Naive B cell (primary cell): Measurements from ENCODE around the gene IMMP2L. TPM values are rescaled to one million over a fixed set of nuclear protein-coding genes. Genes with fewer than 3 reads are reported as not detected.

ENCODE experiments used
- ATAC-seq, 2 donors: fragments of 150-1000 bp; cut with Tn5 transposase; 2 replicates each; pipeline ENCODE4 v1.10.0; 2021; ENCODE audit warnings: low read depth in 2 of 2, mild to moderate bottlenecking in 2 of 2, moderate library complexity in 2 of 2
- DNase-seq: peaks from one replicate; pipeline ENCODE4 v3.0.0; 2022
- H3K27ac Mint-ChIP-seq, 6 donors: one replicate each; pipeline ENCODE4 v1.8.0; 2020 to 2022; ENCODE audit warnings: mild to moderate bottlenecking in 6 of 6, mixed read lengths in 6 of 6, moderate library complexity in 5 of 6, inconsistent platforms in 2 of 6
- H3K27me3 Mint-ChIP-seq, 3 donors: one replicate each; pipeline ENCODE4 v1.8.0; 2021 to 2022; ENCODE audit warnings: mixed read lengths in 3 of 3, mild to moderate bottlenecking in 1 of 3
- H3K36me3 Mint-ChIP-seq, 2 donors: one replicate each; pipeline ENCODE4 v1.8.0; 2020 to 2022; ENCODE audit warnings: mixed read lengths in 2 of 2, inconsistent platforms in 1 of 2, mild to moderate bottlenecking in 1 of 2
- H3K4me1 Mint-ChIP-seq, 3 donors: one replicate each; pipeline ENCODE4 v1.8.0; 2020 to 2022; ENCODE audit warnings: mixed read lengths in 3 of 3, inconsistent platforms in 1 of 3, mild to moderate bottlenecking in 1 of 3, moderate library complexity in 1 of 3
- H3K4me3 Mint-ChIP-seq, 8 donors: one replicate each; pipeline ENCODE4 v1.8.0; 2020 to 2022; ENCODE audit warnings: mild to moderate bottlenecking in 8 of 8, mixed read lengths in 8 of 8, moderate library complexity in 8 of 8, inconsistent platforms in 2 of 8
- H3K9me3 Mint-ChIP-seq, 7 donors: one replicate each; pipeline ENCODE4 v1.8.0; 2020 to 2022; ENCODE audit warnings: mixed read lengths in 7 of 7, mild to moderate bottlenecking in 5 of 7, inconsistent platforms in 2 of 7, moderate library complexity in 1 of 7
- polyA plus RNA-seq, 6 donors: library from polyadenylated mRNA; unstranded; fragments of 300-500 nt; fragmentation: Illumina TruSeq; gene quantifications; one replicate each; pipeline ENCODE4 v1.2.3, GENCODE V29; 2021; ENCODE audit warnings: low read depth in 6 of 6

IMMP2L gene
- polyA plus RNA-seq, 6 donors from 2014 or later: 14.9 to 34.0 (median 25.9) TPM

DNA sequence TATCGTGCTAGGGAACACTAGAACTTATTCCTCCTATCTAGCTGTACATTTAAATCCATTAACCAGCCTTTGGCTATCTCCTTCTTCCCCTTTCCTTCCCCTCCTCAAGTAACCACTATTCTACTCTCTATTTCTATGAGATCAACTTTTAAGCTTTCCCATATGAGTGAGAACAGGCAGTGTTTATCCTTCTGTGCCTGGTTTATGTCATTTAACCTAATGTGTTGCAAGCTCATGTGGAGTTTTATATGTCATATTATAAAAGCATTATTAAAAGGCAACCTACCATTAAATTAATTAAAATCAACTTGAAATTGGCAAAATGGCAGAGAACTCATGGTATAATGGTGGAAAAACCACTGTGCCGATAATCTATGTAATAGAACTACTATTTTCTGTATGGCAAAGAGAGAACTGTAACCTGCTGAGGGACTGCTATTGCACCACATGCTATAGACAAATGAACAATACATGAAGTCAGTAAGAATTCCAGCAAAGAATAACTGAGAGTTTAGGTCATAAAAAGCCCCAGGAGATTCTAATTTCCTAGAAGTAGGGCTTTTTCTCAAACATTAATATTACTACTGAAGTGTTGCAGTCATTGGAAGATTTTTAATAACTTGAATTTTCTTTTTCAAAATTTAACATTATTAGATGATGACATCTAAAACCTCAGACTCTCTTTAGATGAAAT lies 389.6 kb downstream of the IMMP2L start:
- Mint-ChIP-seq H3K9me3 (no peaks in the 10 kb centered on the region), H3K27me3 (no peaks in the 10 kb centered on the region), H3K36me3 (peaks cover 0 to 5% of the 10 kb centered on the region in 2 donors), H3K27ac (no peak overlapping the region), H3K4me1 (no peaks in the 10 kb centered on the region), H3K4me3 (no peak overlapping the region)
- no peak for ATAC-seq
- DNase-seq: no peak

DNA sequence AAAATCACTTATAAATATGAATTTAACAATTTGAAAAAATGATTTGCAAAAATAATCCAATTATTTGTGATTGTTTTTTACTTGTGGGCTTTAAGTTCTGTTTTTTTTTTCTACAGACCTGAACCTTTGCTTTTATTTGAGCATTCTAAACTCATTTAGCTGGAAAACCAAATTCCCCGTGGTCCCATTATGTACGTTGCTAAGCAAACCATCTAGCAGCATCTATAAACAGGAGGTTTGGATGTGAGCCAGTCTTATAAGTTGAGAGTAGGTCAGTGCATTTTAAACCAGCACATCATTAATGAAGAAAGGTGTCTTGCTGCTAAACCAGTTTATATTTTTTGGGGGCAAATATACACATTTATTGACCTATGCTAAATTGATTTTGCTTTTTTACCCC lies 394.1 kb downstream of the IMMP2L start:
- no peak for DNase-seq
- Mint-ChIP-seq H3K9me3 (no peaks in the 10 kb centered on the region), H3K27ac (no peak overlapping the region), H3K4me3 (no peak overlapping the region), H3K36me3 (peaks cover 0 to 5% of the 10 kb centered on the region in 2 donors), H3K4me1 (peaks cover 0 to 1% (median 0%) of the 10 kb centered on the region in 3 donors), H3K27me3 (no peaks in the 10 kb centered on the region)
- no peak for ATAC-seq

DNA sequence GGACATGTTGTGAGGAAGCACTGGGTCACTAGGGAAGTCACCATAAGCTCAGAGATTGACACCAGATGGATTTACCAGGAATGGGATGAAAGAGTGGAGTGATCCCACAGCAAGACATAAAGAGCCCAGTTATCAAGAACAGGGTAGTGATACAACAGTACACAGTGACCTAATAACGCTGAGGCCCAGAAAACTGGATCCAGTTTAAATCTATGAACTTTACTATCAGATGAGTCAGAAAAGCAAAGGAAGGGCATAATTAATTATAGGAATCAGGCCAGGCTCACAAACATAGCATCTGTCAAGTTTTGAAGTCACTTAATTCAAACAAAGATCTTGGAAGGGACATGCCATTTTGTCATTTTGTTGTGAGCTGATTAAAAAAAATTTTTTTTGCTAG lies 397.9 kb downstream of the IMMP2L start:
- Mint-ChIP-seq H3K27me3 (no peaks in the 10 kb centered on the region), H3K27ac (peak overlapping the region in 1 of 6 donors; percentile 58), H3K4me1 (peaks cover 0 to 1% (median 0%) of the 10 kb centered on the region in 3 donors), H3K4me3 (no peak overlapping the region), H3K9me3 (no peaks in the 10 kb centered on the region), H3K36me3 (peaks cover 0 to 3% of the 10 kb centered on the region in 2 donors)
- ATAC-seq: no peak
- no peak for DNase-seq

DNA sequence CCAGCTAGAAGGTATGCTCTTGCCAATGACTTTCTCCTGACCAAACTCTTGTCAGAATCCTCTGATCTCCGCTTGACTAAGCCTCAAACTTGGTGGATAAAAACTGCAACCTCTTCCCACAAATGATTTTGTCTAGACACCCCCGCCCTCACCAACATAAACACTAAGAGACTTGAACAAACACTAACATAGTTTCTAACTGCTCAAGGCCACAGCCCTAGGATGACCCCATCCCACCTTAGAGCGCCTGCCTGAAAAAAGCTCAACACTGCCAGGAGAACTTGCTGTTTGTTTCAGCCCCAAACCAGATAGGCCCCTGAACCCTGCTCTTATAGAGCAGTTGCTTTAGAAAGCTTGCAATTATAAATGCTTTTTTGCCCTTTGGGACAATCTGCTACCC lies 399.6 kb downstream of the IMMP2L start:
- DNase-seq (no peak), ATAC-seq (no peak)
- Mint-ChIP-seq H3K27ac (peak overlapping the region in 1 of 6 donors; percentile 7), H3K36me3 (no peaks in the 10 kb centered on the region), H3K4me1 (peaks cover 0 to 1% (median 0%) of the 10 kb centered on the region in 3 donors), H3K4me3 (no peak overlapping the region), H3K9me3 (no peaks in the 10 kb centered on the region), H3K27me3 (no peaks in the 10 kb centered on the region)

DNA sequence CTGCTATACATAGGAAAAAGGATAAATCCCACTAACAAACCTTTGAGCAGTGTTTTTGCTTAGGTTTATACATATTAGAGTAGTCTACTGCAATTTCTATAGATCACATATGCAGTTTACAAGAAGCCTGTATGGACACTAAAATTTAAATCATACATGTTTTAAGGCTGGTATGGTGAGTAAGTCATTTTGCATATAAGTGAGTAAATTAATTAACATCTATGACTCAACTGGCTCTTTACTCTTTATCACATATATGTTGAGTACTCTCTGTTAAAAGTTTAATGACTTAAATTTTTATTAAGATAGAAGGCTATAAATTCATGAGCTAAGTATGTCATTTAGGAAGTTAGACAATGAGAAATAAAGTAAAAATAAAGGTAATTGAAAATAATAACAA lies 402.0 kb downstream of the IMMP2L start:
- Mint-ChIP-seq H3K36me3 (peaks cover 0 to 7% of the 10 kb centered on the region in 2 donors), H3K4me1 (peaks cover 0 to 1% (median 0%) of the 10 kb centered on the region in 3 donors), H3K9me3 (peaks cover 0 to 4% (median 3%) of the 10 kb centered on the region in 7 donors), H3K4me3 (no peak overlapping the region), H3K27ac (no peak overlapping the region), H3K27me3 (no peaks in the 10 kb centered on the region)
- DNase-seq (no peak), ATAC-seq (no peak)

DNA sequence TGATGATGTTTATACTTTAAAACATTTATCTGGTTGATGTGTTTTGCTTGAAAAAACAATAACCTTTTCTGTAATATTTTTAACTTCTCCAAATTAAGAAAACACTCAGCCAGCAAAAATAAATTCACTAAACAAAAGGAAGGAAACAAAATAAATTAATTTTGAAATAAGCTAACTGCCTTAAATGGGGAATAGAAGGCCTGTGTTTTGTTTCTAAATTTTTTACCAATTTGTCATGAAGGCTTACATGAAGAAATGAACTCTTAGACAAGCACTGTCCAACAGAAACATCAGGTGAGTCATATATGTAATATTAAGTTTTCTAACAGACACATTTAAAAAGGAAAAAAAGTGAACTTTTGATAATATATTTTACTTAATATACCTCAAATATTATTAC lies 402.9 kb downstream of the IMMP2L start:
- ATAC-seq (no peak), DNase-seq (no peak)
- Mint-ChIP-seq H3K4me1 (peaks cover 0 to 1% (median 0%) of the 10 kb centered on the region in 3 donors), H3K27me3 (no peaks in the 10 kb centered on the region), H3K9me3 (peaks cover 0 to 4% (median 3%) of the 10 kb centered on the region in 7 donors), H3K36me3 (peaks cover 0 to 7% of the 10 kb centered on the region in 2 donors), H3K4me3 (no peak overlapping the region), H3K27ac (no peak overlapping the region)

DNA sequence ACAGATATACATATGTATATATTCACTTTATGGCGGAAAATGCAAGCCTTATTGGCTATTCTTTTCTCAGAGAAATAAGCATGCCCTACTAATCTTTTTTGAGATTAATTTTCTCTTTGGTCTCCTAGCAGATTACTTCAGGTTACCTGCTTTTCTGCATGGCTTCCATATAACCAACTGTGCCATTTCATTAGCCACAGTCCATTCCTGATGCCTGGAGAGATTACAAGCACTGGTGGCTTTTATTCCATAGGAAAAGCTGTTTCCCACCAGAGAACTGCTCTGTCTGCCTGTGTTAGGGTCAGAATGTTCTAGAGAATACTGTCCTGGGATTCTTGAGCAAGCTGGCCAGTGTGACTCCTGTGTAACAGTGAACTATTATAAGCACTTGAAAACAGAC lies 411.6 kb downstream of the IMMP2L start:
- H3K4me3 Mint-ChIP-seq: no peak overlapping the region
- H3K9me3 Mint-ChIP-seq: peaks cover 0 to 2% (median 0%) of the 10 kb centered on the region in 7 donors
- H3K4me1 Mint-ChIP-seq: no peaks in the 10 kb centered on the region
- H3K27me3 Mint-ChIP-seq: no peaks in the 10 kb centered on the region
- ATAC-seq: no peak
- H3K27ac Mint-ChIP-seq: no peak overlapping the region
- no peak for DNase-seq
- H3K36me3 Mint-ChIP-seq: no peaks in the 10 kb centered on the region

DNA sequence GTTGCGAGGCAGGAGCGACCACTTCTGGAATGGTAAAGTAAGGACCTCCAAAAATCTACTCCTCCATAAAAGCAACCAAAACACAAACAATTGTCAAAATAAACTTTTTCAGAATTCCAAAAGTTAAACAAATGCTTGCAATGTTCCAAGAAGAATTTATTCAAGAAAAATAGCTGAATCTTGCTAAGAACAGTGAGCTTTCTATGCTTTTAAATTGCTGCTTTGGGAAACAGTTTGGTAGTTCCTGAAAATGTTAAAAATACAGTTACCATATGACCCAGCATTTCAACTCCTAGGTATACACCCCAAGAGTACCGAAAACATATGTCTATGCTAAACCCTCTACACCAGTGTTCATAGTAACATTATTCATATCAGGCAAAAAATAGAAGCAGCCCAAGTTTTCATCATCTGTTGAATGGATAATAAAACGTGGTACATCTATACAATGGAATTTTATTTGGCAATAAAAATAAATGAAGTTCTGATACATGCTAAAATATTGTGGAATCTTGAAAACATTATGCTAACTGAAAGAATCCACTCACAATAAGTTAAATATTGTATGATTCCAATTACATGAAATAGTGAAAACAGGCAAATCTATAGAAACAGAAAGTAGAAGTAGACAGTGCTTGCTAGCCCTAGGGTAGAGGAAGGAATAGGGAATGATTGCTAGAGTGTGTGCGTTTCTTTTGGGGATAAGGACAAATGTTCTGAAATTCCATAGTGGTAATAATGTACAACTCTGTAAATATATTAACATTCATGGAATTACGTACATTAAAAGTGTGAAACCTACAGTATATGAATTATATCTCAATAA lies 414.4 kb downstream of the IMMP2L start:
- H3K9me3 Mint-ChIP-seq: peaks cover 0 to 2% (median 0%) of the 10 kb centered on the region in 7 donors
- no peaks in the 10 kb centered on the region for H3K36me3 Mint-ChIP-seq
- DNase-seq (no peak), ATAC-seq (no peak)
- no peaks in the 10 kb centered on the region for H3K27me3 Mint-ChIP-seq
- no peak overlapping the region for H3K4me3 Mint-ChIP-seq
- H3K27ac Mint-ChIP-seq: peak overlapping the region in 1 of 6 donors; percentile 6
- no peaks in the 10 kb centered on the region for H3K4me1 Mint-ChIP-seq

DNA sequence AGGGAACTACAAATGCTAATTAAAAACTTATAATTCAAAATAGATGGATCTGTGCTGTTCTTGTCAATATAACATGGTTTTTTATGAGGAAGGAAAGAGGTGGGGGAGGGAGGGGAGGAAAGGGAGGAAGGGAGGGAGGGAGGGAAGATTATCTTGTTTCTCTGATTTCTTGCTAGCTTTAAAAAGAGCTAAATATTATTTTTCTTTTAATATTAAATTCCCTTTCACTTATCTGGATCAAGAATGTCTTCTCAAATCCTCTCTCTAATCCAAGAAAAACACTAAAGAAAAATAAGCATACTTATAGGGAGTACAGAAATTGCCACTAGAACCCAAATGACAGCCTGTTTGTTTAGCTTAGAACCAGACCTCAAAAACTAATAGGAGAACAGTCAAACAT lies 416.2 kb downstream of the IMMP2L start:
- Mint-ChIP-seq H3K9me3 (no peaks in the 10 kb centered on the region), H3K27ac (no peak overlapping the region), H3K36me3 (no peaks in the 10 kb centered on the region), H3K27me3 (no peaks in the 10 kb centered on the region), H3K4me3 (no peak overlapping the region), H3K4me1 (no peaks in the 10 kb centered on the region)
- DNase-seq (no peak), ATAC-seq (no peak)

DNA sequence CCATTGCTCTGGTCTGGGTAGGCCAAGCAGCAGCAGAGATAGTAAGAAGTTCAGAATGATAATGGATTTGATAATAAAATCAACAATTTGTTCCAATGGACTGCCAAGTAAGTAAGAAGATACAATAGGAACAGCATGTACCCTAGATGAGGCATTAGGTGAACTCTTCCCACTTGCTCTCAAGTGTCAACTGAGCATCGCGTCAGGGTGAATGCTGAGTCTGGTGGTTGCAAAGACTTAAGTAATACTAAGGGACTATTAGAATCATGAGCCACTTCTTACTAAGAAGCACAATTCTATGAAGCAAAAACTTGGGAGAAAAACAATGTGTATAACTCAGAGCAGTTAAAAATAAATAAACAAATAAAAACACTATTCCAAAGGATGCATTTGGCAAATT lies 416.8 kb downstream of the IMMP2L start:
- Mint-ChIP-seq H3K27ac (peak overlapping the region in 1 of 6 donors; percentile 1), H3K36me3 (no peaks in the 10 kb centered on the region), H3K4me3 (no peak overlapping the region), H3K9me3 (no peaks in the 10 kb centered on the region), H3K4me1 (no peaks in the 10 kb centered on the region), H3K27me3 (no peaks in the 10 kb centered on the region)
- DNase-seq (no peak), ATAC-seq (no peak)

DNA sequence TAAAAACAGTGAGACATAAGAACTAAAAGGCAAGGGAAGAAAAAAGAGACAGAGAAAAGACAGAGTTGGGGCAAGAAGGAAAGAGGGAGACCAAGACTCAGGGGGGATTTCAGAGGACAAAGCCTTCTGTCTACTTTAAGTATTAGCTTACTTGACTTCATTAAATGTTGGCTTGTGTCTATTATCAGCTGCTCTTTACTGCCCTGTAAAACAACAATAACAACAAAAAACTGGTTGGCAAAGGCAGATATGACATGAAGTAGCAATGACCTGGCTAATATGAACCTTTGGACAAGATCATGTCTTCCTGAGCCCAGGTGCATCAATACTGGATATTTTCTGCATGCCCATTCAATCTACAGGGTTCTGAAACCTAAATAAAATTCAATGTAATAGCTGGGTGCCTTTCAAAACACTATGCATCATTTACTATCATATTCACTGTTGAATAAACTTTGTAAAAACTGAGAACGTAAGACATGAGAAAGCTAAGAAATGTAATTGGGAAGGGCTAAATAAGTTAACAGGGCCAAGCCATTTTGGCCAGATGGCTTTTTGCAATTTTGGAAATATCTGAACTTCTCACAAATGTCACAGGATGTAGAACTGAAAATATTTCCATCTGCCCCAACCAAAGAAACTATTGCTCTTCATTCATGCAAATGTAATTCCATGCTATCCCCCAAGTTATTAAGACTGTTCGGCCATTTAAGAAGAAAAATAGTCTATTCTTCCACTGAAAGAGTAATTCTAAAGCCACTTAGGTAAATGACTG lies 422.0 kb downstream of the IMMP2L start:
- no peaks in the 10 kb centered on the region for H3K9me3 Mint-ChIP-seq
- no peak overlapping the region for H3K4me3 Mint-ChIP-seq
- no peaks in the 10 kb centered on the region for H3K36me3 Mint-ChIP-seq
- no peaks in the 10 kb centered on the region for H3K27me3 Mint-ChIP-seq
- ATAC-seq (no peak), DNase-seq (no peak)
- peak overlapping the region in 1 of 6 donors; percentile 32 for H3K27ac Mint-ChIP-seq
- H3K4me1 Mint-ChIP-seq: peaks cover 4 to 21% (median 18%) of the 10 kb centered on the region in 3 donors

DNA sequence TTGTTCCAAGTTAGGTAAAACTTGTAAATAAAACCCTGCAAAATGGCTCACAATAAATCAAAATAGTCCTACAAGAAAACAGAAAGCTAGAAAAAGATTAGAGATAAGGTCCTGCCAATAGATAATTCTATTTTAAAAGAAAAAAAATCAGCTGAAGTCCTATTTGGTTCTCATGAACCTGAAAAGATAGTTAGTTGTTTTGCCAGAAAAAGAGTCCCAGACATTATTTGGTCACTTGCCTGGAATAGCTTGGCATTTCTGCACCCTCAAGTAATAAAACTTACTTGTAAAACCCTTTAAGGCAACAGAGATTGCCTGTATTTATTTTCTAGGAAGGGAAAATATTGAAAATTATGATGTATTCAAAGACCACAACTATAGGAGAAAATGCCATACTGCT lies 423.7 kb downstream of the IMMP2L start:
- Mint-ChIP-seq H3K27ac (peak overlapping the region; percentile 88 to 97 (median 92)), H3K36me3 (no peaks in the 10 kb centered on the region), H3K9me3 (no peaks in the 10 kb centered on the region), H3K4me3 (peak overlapping the region in 3 of 8 donors; percentile 49 to 81 (median 59)), H3K4me1 (peaks cover 4 to 21% (median 18%) of the 10 kb centered on the region in 3 donors), H3K27me3 (no peaks in the 10 kb centered on the region)
- DNase-seq (no peak), ATAC-seq (no peak)

DNA sequence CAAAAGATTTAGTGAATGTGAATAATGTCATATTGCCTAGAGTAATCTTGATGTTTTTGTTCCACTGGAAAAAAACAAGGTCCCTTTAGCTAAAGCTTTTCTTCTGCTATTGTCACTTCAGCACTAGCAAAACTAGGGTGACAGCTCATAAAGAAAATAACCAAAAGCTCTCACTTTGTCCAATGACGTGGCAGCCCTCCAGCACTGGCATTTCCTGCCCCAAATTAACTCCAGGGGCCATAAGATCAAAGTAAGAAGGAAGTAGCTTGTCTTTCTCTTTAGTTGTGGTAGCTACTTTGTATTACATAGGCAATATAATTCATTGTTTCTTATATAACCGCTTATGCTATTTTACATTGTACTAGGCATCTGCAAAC lies 424.1 kb downstream of the IMMP2L start:
- H3K9me3 Mint-ChIP-seq: no peaks in the 10 kb centered on the region
- peak; percentile 67 to 69 for ATAC-seq
- H3K27ac Mint-ChIP-seq: peak overlapping the region; percentile 88 to 97 (median 92)
- peaks cover 4 to 21% (median 18%) of the 10 kb centered on the region in 3 donors for H3K4me1 Mint-ChIP-seq
- peak overlapping the region; percentile 49 to 83 (median 74) for H3K4me3 Mint-ChIP-seq
- peak; percentile 18 for DNase-seq
- H3K36me3 Mint-ChIP-seq: no peaks in the 10 kb centered on the region
- no peaks in the 10 kb centered on the region for H3K27me3 Mint-ChIP-seq
